Fibroblast of upper back skin (primary cell): ENCODE results near the gene ZC3H14.

ENCODE experiments used
- DNase-seq: peaks from one replicate; pipeline ENCODE4 v3.0.0-alpha.2; 2013

The ZC3H14 gene

DNA sequence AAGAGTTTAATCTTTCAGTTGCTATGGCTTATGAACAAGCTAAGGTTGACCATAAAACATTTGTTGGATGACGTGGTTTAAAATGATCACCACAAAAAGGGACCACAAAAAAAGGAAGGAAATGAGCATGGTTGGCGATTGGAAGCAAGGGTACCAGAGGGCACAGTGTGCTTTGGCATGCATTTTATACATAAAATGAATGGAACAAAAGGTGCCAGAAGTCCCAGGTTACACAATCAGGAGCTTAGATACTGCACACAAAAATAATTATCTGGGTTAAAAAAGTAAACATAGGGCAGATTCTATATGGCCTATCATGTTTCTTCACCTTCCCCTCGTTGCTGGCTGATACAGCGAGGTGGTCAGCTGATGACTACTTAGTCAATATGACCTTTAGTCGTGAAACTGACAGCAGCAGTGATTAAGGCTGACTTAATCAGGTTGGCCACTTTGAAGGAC lies 50.7 kb downstream of the ZC3H14 start:
- peak; percentile 41 for DNase-seq

GRCh38 chr14:88614218-88614907 lies 51.5 kb downstream of the ZC3H14 start:
- peak; percentile 82 for DNase-seq

GRCh38 chr14:88616697-88617096 lies 53.9 kb downstream of the ZC3H14 start:
- no peak for DNase-seq

GRCh38 chr14:88617479-88617878 lies 54.6 kb downstream of the ZC3H14 start:
- no peak for DNase-seq

DNA sequence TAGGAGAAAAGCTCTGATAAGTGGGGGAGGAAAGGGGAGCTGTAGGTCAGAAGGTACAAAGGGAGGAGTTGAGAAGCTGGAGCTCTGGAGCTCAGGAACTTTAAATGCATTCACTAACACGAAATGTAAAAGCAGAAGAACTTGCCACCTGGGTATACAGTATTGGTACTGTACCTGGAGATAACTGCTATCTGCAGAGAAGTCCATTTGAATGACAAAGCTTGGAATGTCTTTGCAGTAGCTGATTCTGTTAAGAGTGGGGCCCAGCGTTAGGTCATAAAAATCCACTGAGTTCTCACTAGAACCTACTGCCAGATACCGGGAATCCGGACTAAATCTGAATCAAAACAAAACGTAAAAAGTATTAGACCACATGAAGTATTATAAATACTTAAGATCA lies 55.6 kb downstream of the ZC3H14 start:
- no peak for DNase-seq

GRCh38 chr14:88621100-88621499 lies 58.3 kb downstream of the ZC3H14 start:
- DNase-seq = no peak

DNA sequence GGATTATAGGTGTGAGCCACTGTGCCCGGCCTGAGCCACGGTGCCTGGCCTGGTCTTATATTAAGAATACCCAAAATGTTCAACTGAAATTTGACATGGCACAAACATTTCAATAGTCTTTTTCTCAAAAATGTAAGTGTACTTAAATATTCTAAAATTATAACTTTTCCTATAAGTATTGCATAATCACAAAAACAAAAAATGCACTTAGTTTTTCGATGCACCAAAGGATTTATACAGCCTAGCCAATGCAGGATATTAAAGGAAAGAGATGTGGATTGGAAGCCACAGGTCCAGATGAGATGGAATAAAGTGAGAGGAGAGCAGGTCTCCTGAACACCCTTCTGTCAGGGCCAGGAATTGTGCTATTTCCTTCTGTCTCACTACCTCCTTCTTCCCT lies 62.8 kb downstream of the ZC3H14 start:
- no peak for DNase-seq

GRCh38 chr14:88628033-88628432 lies 65.2 kb downstream of the ZC3H14 start:
- DNase-seq = no peak

DNA sequence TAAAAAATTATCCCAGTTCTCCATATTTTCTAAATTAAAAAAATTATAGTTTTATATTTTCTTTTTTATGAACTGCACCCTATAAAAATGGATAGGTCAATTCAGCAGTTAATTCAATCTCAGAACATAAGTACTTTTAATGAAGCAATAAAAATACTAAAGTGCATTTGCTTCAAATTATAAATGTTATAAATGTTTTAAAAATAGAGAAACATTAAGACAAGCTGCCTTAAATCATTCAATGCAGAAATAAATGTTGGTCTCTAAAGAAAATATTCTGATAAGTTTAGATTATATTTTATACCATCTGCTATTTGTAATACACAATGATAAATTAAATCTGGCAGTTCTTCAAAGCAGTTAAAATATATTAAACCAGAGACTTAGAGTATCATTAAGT lies 65.6 kb downstream of the ZC3H14 start:
- DNase-seq = no peak

GRCh38 chr14:88630565-88630964 lies 67.7 kb downstream of the ZC3H14 start:
- peak; percentile 39 for DNase-seq

- no peak for DNase-seq
Observed at GRCh38 chr14:88631091-88631490, 68.3 kb downstream of the ZC3H14 start.

- no peak for DNase-seq
Observed at GRCh38 chr14:88632512-88632911, 69.7 kb downstream of the ZC3H14 start.

DNA sequence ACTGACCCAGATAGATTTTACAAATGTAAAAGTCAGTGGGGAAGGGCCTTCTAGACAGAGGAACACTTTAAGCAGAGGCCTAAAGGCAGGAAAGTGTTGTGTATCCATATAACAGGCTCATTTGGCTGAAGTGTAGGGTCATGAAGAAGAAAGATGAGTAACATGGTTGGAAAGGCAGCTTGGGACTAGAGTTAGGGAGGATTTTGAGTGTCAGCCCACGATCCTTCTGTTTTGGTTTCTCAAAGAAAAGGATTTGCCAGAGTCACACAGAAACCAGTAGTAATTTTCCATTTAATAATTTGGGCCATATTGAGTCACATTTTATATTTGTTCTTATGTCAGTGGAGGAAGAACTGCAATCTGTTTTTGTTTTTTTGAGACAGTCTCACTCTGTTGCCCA lies 76.4 kb downstream of the ZC3H14 start:
- DNase-seq = no peak

- peak; percentile 36 for DNase-seq
Observed at GRCh38 chr14:88660056-88660455, 97.2 kb downstream of the ZC3H14 start.

GRCh38 chr14:88667555-88668273 lies 104.9 kb downstream of the ZC3H14 start:
- peak; percentile 78 for DNase-seq

DNA sequence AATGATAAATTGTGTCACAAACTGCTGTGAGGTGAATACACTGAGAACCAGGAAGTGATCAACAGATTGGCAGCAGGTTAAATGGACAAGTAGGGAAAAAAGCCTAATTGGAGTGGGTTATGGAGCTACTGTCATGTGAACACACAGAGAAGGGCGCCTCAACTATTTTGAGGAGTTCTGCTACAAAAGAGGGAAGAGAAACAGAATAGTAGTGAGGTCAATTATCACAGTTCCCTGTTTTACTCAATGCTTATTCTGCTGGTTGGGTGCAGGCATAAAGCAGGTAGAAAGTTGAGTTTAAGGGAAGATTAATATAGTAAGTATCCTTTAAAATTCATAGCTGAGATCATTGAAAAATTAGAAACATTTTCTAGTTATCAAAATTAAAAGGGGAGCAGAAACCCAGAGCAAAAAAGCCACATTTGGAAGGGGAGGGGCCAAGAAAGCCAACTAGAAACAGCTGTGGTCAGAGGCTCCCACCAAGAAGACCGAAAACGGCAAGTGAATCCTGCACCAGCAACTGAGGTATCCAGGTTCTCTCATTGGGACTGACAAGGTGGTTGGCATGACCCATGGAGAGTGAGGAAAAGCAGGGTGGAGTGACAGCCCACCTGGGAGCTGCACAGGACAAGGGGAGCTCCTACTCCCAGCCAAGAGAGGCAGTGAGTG lies 105.7 kb downstream of the ZC3H14 start:
- DNase-seq = no peak

DNA sequence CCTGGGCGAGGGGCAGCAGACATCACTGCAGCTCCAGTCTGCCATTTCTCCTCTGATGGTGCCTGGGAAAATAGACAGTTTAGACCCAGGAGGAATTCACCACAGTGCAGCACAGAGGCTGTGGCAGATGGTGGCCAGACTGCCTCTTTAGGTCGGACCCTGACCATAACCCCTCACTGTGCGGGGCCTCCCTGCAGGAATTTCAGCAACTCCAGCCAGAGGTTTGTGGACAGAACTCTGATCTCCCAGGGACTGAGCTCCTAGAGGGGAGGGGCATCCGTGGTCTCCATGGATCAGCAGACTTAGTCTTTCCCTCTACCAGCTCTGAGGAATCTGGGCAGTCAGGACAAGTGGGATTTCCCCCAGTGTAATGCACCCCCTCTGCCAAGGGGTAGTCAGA lies 106.5 kb downstream of the ZC3H14 start:
- peak; percentile 4 for DNase-seq
